DMS53 (cell line): ENCODE data around the gene FADS3.
"Not testable (repeated sequence)": the region's sequence is repeated elsewhere in the genome, so short reads cannot be mapped to it uniquely, and the experiment has no call there.

ENCODE experiments used
- DNase-seq: peaks from one replicate; lab custom pipeline; 2025; lab: John Stamatoyannopoulos, UW

Gene FADS3

GRCh38 chr11:61898247-61898582 lies 6.9 kb upstream of the FADS3 start:
- no peak for DNase-seq

GRCh38 chr11:61897387-61898246 lies 6.3 kb upstream of the FADS3 start:
- DNase-seq: peak; percentile 82

GRCh38 chr11:61896665-61897386 lies 5.5 kb upstream of the FADS3 start:
- no peak for DNase-seq

- no peak for DNase-seq
These were observed 4.3 kb upstream of the FADS3 start for GRCh38 chr11:61895718-61896059.

- no peak for DNase-seq
These were observed 3.8 kb upstream of the FADS3 start for GRCh38 chr11:61895046-61895717.

- DNase-seq: no peak
These were observed 2.6 kb upstream of the FADS3 start for GRCh38 chr11:61893981-61894380.

GRCh38 chr11:61892085-61892370 lies 683 bp upstream of the FADS3 start:
- DNase-seq: peak; percentile 68

- peak; percentile 80 for DNase-seq
These were observed 615 bp downstream of the FADS3 start for GRCh38 chr11:61890529-61891330.

GRCh38 chr11:61889831-61890230 lies 1.5 kb downstream of the FADS3 start:
- no peak for DNase-seq

GRCh38 chr11:61888590-61888989 lies 2.8 kb downstream of the FADS3 start:
- DNase-seq: no peak

- DNase-seq: no peak
These were observed 3.4 kb downstream of the FADS3 start for GRCh38 chr11:61887839-61888494.

GRCh38 chr11:61886643-61887042 lies 4.7 kb downstream of the FADS3 start:
- DNase-seq: no peak

GRCh38 chr11:61885784-61886580 lies 5.4 kb downstream of the FADS3 start:
- no peak for DNase-seq

- peak; percentile 50 for DNase-seq
These were observed 6.1 kb downstream of the FADS3 start for GRCh38 chr11:61885166-61885778.

GRCh38 chr11:61883947-61884346 lies 7.4 kb downstream of the FADS3 start:
- no peak for DNase-seq

- DNase-seq: no peak
These were observed 8.0 kb downstream of the FADS3 start for GRCh38 chr11:61883327-61883726.

- DNase-seq: no peak
These were observed 8.5 kb downstream of the FADS3 start for GRCh38 chr11:61882879-61883278.

GRCh38 chr11:61882267-61882666 lies 9.1 kb downstream of the FADS3 start:
- not testable (repeated sequence) for DNase-seq

- no peak for DNase-seq
These were observed 9.9 kb downstream of the FADS3 start for GRCh38 chr11:61881397-61881796.

GRCh38 chr11:61880454-61880853 lies 10.9 kb downstream of the FADS3 start:
- DNase-seq: no peak

GRCh38 chr11:61880031-61880430 lies 11.3 kb downstream of the FADS3 start:
- no peak for DNase-seq
